ENCODE measurements around the gene IVL.

Gene IVL

DNA sequence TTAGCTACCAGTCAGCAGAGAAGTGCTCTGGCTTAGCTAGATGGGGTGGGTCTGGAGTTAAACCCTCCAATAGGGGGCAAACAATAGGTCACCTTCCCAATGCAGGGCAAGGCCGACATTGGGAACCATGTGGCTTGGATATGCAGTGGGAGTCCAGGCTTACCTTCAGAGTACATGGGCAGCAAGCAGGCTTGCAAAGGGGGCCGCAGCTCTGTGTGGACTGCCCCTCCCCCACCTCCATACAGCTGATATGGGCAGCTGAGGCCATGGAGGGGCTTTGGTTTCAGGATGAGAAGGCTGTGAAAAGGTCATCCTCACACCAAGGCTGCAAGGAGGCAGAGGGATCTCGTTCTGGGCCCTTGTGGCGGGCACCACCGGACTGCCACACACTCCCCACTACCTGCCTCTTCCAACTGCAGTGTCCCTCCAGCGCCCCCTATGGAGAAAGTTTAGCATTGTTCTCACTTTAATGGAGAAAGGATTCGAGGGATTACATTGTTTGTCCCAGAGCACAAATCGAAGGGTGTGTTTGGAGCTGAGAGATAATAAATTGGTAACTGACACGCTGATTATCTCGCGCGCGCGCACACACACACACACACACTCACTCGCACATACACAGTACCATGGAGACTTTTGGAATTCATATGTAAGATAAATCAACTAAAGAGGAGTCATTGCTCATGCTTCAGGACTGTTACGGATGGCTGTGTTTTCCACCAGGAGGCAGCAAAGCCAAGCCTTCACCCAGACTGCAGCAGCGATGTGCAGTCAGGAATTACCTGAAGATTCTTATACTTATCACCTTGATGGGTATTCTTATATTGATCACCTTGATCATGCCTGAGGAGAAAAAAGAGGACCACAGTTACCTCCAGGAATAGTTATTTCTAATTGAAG is 37.3 kb upstream of the IVL start:
- TF ChIP-seq, protein P1, sequence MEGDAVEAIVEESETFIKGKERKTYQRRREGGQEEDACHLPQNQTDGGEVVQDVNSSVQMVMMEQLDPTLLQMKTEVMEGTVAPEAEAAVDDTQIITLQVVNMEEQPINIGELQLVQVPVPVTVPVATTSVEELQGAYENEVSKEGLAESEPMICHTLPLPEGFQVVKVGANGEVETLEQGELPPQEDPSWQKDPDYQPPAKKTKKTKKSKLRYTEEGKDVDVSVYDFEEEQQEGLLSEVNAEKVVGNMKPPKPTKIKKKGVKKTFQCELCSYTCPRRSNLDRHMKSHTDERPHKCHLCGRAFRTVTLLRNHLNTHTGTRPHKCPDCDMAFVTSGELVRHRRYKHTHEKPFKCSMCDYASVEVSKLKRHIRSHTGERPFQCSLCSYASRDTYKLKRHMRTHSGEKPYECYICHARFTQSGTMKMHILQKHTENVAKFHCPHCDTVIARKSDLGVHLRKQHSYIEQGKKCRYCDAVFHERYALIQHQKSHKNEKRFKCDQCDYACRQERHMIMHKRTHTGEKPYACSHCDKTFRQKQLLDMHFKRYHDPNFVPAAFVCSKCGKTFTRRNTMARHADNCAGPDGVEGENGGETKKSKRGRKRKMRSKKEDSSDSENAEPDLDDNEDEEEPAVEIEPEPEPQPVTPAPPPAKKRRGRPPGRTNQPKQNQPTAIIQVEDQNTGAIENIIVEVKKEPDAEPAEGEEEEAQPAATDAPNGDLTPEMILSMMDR (conservative IDR thresholded peaks at IDR 0.05): peak; percentile 94
- no peak overlapping the region for H3K27ac ChIP-seq

DNA sequence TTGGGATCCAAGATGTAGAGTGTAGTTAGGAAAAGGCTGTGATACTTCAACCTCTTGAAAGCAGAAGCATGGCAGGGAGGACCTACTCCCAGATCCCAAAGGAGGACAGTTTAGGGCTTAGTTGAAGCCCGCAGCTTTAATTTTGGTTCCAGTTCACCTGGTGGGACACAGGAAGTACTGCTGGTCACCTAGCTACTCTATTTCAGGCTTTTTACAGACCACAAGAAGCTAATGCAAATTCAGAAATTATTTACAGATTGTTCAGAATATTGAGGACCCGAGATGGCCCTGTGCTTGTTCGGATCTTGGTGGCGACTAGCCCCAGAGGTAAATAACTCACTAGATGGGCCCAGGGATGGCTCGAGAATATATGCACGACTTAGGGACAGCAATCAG is 36.6 kb upstream of the IVL start:
- TF ChIP-seq, protein P1 (conservative IDR thresholded peaks at IDR 0.05): no peak; the same call in 1 of the 2 replicates
- H3K27ac ChIP-seq: no peak overlapping the region

DNA sequence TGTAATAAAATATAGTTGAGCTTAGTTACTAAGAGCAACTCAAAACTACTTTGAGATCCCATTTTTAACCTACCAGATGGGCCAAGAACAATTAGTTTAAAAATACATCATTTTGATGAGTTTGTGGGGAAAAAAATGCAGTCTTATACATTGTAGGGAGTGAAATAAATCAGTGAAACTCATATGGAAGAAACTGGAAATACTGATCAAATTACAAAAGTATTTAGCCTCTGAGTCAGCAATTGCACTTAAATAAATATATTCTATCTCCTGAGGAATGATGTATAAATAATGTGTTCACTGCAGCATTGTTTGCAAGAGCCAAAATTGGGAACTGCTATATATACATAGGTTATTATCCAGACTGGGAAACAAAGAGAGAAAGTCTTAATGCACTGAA is 34.9 kb upstream of the IVL start:
- TF ChIP-seq, protein P1 (conservative IDR thresholded peaks at IDR 0.05): no peak
- H3K27ac ChIP-seq: no peak overlapping the region

DNA sequence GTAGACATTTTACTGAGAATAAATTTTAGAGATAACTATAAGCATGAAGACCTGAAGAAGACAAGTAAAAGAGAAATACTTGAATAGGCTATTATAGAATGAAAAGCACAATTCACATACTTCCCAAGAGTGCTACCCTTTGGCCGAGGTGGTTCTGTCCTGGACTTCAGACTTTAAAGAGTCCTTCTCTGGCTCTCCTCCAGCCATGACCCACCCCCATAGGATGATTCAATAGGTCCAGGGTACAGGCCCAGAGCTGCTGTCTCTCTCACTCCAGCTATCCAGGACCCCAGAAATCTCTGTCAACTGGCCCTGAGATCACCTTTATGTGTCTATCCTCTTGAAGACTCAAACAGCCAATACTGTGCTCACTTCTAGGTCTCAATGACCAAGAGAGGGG is 31.5 kb upstream of the IVL start:
- TF ChIP-seq, protein P1 (conservative IDR thresholded peaks at IDR 0.05): no peak
- no peak overlapping the region for H3K27ac ChIP-seq

DNA sequence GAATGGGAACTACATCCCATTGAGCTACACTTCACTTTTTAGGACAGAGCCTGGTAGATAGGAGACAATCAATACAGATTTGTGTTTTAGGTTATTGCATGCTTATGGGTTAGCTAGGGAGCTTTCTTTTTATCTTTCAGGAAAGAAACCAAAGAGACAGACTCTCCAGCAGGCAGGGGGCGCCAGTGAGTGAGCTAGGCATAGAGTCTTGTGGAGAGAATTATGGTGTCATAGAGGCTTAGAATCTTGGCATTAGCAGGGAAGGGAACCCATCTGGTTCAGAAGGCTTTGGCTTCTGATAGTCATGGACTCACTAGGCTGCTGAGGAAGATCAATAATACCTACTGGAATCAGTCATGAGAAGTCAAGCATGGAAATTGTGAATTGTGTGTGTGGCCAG is 30.3 kb upstream of the IVL start, which contains the start of gene SMCP:
SMCP (plus strand) TSS at position 281 of the 400 bp plus-strand sequence. CDS start 6,101 bp downstream, outside the sequence.
- H3K27ac ChIP-seq: no peak within 1 kb of the TSS
- TF ChIP-seq, protein P1 (conservative IDR thresholded peaks at IDR 0.05): 0 out of 2 replicates have a peak, but pooled peaks have one; percentile 14

DNA sequence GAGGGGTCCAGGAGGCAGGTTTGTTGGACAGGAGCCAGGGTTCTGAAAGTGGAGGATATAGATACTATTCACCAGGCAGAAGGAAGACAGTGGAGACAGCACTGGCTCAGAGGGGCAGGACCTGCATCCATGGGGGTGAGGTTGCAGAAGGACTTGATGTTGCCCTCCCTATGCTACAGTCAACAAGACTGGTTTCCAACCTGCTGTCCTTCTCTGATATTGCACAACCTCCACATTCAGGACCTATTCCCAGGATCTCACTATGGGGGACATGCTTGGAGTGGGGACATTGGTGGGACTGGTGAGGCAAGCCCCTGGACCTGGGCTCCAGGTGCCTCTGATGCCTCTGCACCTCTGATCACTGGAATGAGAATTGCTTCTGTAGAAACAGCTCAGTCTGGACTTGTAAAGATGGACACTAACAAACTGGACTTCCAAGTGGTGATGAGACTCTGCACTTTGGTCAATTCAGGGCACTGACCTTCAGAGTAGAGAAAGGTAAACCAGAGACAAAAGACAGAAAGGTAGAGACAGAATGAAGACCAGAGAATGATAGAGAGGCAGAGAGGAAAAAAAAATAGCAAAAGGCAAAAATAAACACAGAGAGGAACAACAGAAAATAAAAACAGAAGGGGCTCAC is 28.7 kb upstream of the IVL start:
- TF ChIP-seq, protein P1 (conservative IDR thresholded peaks at IDR 0.05): no peak
- no peak overlapping the region for H3K27ac ChIP-seq

DNA sequence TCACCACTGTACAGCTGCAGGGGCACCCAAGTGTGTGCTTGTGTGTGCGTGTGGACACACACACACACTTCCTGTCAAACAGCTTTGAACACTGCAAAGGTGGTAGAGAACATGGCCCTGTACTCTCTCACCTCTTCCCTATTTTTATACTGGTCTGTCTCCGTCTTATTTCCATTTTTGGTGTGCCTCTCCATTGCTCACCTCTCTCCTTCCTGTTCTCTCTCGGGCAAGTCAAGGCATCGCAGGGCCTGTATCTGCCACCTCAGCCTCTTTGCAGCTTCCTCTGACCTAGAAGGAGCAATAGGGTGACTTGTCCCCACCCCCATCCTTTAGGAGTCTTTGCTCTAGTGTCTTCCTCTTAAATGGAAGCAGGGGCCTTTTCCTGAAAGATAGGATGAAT is 28.0 kb upstream of the IVL start:
- TF ChIP-seq, protein P1 (conservative IDR thresholded peaks at IDR 0.05): no peak
- no peak overlapping the region for H3K27ac ChIP-seq
